ENCODE data around the gene PSME2. TPM values are rescaled to one million over a fixed set of nuclear protein-coding genes. Genes with fewer than 3 reads are reported as not detected.

The PSME2 gene
- total RNA-seq, 4 donors from 2014 or later, result 59.5 to 69.8 (median 68.5) TPM

GRCh38 chr14:24114532-24115421, 31.6 kb downstream of the PSME2 start, which contains the start of the genes DCAF11 and NRL:
Gene DCAF11, plus strand, starts transcription at chr14:24114777. Its CDS starts 818 bp downstream, at chr14:24115595.
Gene NRL, minus strand, starts transcription at chr14:24114949. Its CDS starts 32,101 bp downstream, at chr14:24082848.
- WGBS, 2 donors (ENCODE audit: low coverage in 1 of 2), result 0% methylated on average over 3 to 57 of the region's 65 CpGs
- H3K36me3 ChIP-seq, result peaks cover 0 to 22% (median 11%) of the 10 kb centered on the region in 4 donors
- TF ChIP-seq CTCF (IDR thresholded peaks at IDR 0.05) (no peak), POLR2A (IDR thresholded peaks at IDR 0.05) (peak; percentile 63), POLR2AphosphoS5 (IDR thresholded peaks at IDR 0.05) (peak; percentile 54 to 80 (median 63)), EP300 (IDR thresholded peaks at IDR 0.05; ENCODE audit: low read depth) (peak; percentile 83)
- peak within 1 kb of the TSS; percentile 97 to 100 (median 99) for H3K27ac ChIP-seq
- no peaks in the 10 kb centered on the region for H3K27me3 ChIP-seq
- H3K9me3 ChIP-seq, result no peaks in the 10 kb centered on the region
- in situ Hi-C loops (cut with MboI; ENCODE audit: low pct_ligation_motif_present in 1 of 4, low pct_unique_long_range_greater_than_20kb in 1 of 4, low sequenced_read_pairs in 3 of 4) (no loop called here), intact Hi-C loops (cut with DNase I; ENCODE audit: low total_unique reads) (no loop called here)
- peak; percentile 99 for DNase-seq
- H3K4me1 ChIP-seq, result peaks cover 11 to 30% (median 19%) of the 10 kb centered on the region in 4 donors
- H3K4me3 ChIP-seq, result peak within 1 kb of the TSS; percentile 63 to 77 (median 69)

GRCh38 chr14:24113801-24114531, 32.4 kb downstream of the PSME2 start:
- peak; percentile 93 for DNase-seq
- in situ Hi-C loops (cut with MboI; ENCODE audit: low pct_ligation_motif_present in 1 of 4, low pct_unique_long_range_greater_than_20kb in 1 of 4, low sequenced_read_pairs in 3 of 4) (no loop called here), intact Hi-C loops (cut with DNase I; ENCODE audit: low total_unique reads) (no loop called here)
- no peaks in the 10 kb centered on the region for H3K9me3 ChIP-seq
- WGBS, 2 donors (ENCODE audit: low coverage in 1 of 2), result 0% methylated on average over 3 to 42 of the region's 42 CpGs
- peak; percentile 2 for TF ChIP-seq EP300 (IDR thresholded peaks at IDR 0.05; ENCODE audit: low read depth)
- TF ChIP-seq CTCF (IDR thresholded peaks at IDR 0.05), result no peak
- peak; percentile 84 for TF ChIP-seq POLR2A (IDR thresholded peaks at IDR 0.05)
- peak; percentile 17 to 75 (median 74) for TF ChIP-seq POLR2AphosphoS5 (IDR thresholded peaks at IDR 0.05)
- H3K4me1 ChIP-seq, result peaks cover 14 to 33% (median 21%) of the 10 kb centered on the region in 4 donors
- no peaks in the 10 kb centered on the region for H3K27me3 ChIP-seq
- peak overlapping the region; percentile 63 to 77 (median 69) for H3K4me3 ChIP-seq
- peak overlapping the region; percentile 97 to 100 (median 99) for H3K27ac ChIP-seq
- peaks cover 0 to 14% (median 7%) of the 10 kb centered on the region in 4 donors for H3K36me3 ChIP-seq

GRCh38 chr14:24113379-24113800, 33.0 kb downstream of the PSME2 start:
- in situ Hi-C loops (cut with MboI; ENCODE audit: low pct_ligation_motif_present in 1 of 4, low pct_unique_long_range_greater_than_20kb in 1 of 4, low sequenced_read_pairs in 3 of 4), result no loop called here
- peak overlapping the region; percentile 63 to 77 (median 69) for H3K4me3 ChIP-seq
- intact Hi-C loops (cut with DNase I; ENCODE audit: low total_unique reads), result no loop called here
- no peaks in the 10 kb centered on the region for H3K27me3 ChIP-seq
- H3K4me1 ChIP-seq, result peaks cover 17 to 39% (median 24%) of the 10 kb centered on the region in 4 donors
- TF ChIP-seq POLR2AphosphoS5 (IDR thresholded peaks at IDR 0.05) (no peak), EP300 (IDR thresholded peaks at IDR 0.05; ENCODE audit: low read depth) (no peak), CTCF (IDR thresholded peaks at IDR 0.05) (no peak), POLR2A (IDR thresholded peaks at IDR 0.05) (no peak)
- H3K27ac ChIP-seq, result peak overlapping the region; percentile 97 to 100 (median 99)
- 9 to 14% methylated on average over 6 to 15 of the region's 15 CpGs for WGBS, 2 donors (ENCODE audit: low coverage in 1 of 2)
- H3K9me3 ChIP-seq, result no peaks in the 10 kb centered on the region
- no peak for DNase-seq
- peaks cover 0 to 8% (median 4%) of the 10 kb centered on the region in 4 donors for H3K36me3 ChIP-seq

- Histone ChIP-seq H3K4me1 (peaks cover 7 to 30% (median 12%) of the 10 kb centered on the region in 4 donors), H3K27me3 (no peaks in the 10 kb centered on the region), H3K27ac (peak overlapping the region in 3 of 4 donors; percentile 2 to 38 (median 14)), H3K4me3 (no peak overlapping the region), H3K9me3 (no peaks in the 10 kb centered on the region), H3K36me3 (no peaks in the 10 kb centered on the region)
- TF ChIP-seq POLR2AphosphoS5 (IDR thresholded peaks at IDR 0.05), result no peak
- TF ChIP-seq EP300 (IDR thresholded peaks at IDR 0.05; ENCODE audit: low read depth), result no peak
- no peak for TF ChIP-seq CTCF (IDR thresholded peaks at IDR 0.05)
- no peak for TF ChIP-seq POLR2A (IDR thresholded peaks at IDR 0.05)
- intact Hi-C loops (cut with DNase I; ENCODE audit: low total_unique reads) (no loop called here), in situ Hi-C loops (cut with MboI; ENCODE audit: low pct_ligation_motif_present in 1 of 4, low pct_unique_long_range_greater_than_20kb in 1 of 4, low sequenced_read_pairs in 3 of 4) (no loop called here)
- WGBS, 2 donors (ENCODE audit: low coverage in 1 of 2), result 57 to 60% methylated on average over 1 of the region's 1 CpG
- DNase-seq, result no peak
Measured at GRCh38 chr14:24110523-24110922, 35.9 kb downstream of the PSME2 start.

Data from transverse colon (tissue), 4 donors.